Neural progenitor cell (in vitro differentiated cells): ENCODE results near the gene NCEH1. TPM values are rescaled to one million over a fixed set of nuclear protein-coding genes. Genes with fewer than 3 reads are reported as not detected.

ENCODE experiments used
- DNase-seq: peaks from one replicate; pipeline ENCODE4 v3.0.0-alpha.2; 2016; ENCODE audit warnings: low spot score
- H2AFZ ChIP-seq: fragments of 200-600 bp; sonication (generic); replicated peaks from 2 replicates; pipeline ENCODE4 v1.6.1; 2016; ENCODE audit warnings: antibody characterized with exemption
- H3F3A ChIP-seq: fragments of 200-600 bp; sonication (generic); 2 replicates; pipeline ENCODE4 v1.6.1; 2016; ENCODE audit warnings: antibody characterized with exemption, low read depth
- H3K27ac ChIP-seq: fragments of 200-600 bp; sonication (generic); 2 replicates; pipeline ENCODE4 v1.5.1; 2016; ENCODE audit warnings: mild to moderate bottlenecking
- H3K27me3 ChIP-seq: fragments of 200-600 bp; sonication (generic); 2 replicates; pipeline ENCODE4 v1.6.1; 2016; ENCODE audit warnings: mild to moderate bottlenecking, moderate library complexity
- H3K36me3 ChIP-seq: fragments of 200-600 bp; sonication (generic); 2 replicates; pipeline ENCODE4 v1.5.1; 2016
- H3K4me1 ChIP-seq: fragments of 200-600 bp; sonication (generic); 2 replicates; pipeline ENCODE4 v1.6.1; 2016; ENCODE audit warnings: mixed run types
- H3K4me2 ChIP-seq: fragments of 200-600 bp; sonication (generic); 2 replicates; pipeline ENCODE4 v1.6.1; 2016
- H3K4me3 ChIP-seq: fragments of 200-600 bp; sonication (generic); 2 replicates; pipeline ENCODE4 v1.5.1; 2016
- H3K79me2 ChIP-seq: fragments of 200-600 bp; sonication (generic); 2 replicates; pipeline ENCODE4 v1.6.1; 2016; ENCODE audit warnings: low read depth
- H3K9ac ChIP-seq: fragments of 200-600 bp; sonication (generic); 2 replicates; pipeline ENCODE4 v1.6.1; 2016
- H3K9me3 ChIP-seq: fragments of 200-600 bp; sonication (generic); 2 replicates; pipeline ENCODE4 v1.5.1; 2016; ENCODE audit warnings: low read depth
- H4K20me1 ChIP-seq: fragments of 200-600 bp; sonication (generic); 2 replicates; pipeline ENCODE4 v1.6.1; 2016; ENCODE audit warnings: low read depth
- H3K27ac Mint-ChIP-seq: 3 replicates; pipeline ENCODE4 v1.8.0; 2021; ENCODE audit warnings: mixed read lengths
- H3K27me3 Mint-ChIP-seq: 2 replicates; pipeline ENCODE4 v1.8.0; 2022; ENCODE audit warnings: low read depth, mild to moderate bottlenecking, inconsistent platforms, moderate library complexity, mixed read lengths; ENCODE audit not compliant: insufficient read depth
- H3K36me3 Mint-ChIP-seq: 3 replicates; pipeline ENCODE4 v1.8.0; 2021; ENCODE audit warnings: mixed read lengths
- H3K4me1 Mint-ChIP-seq: 3 replicates; pipeline ENCODE4 v1.8.0; 2021; ENCODE audit warnings: mixed read lengths
- H3K4me3 Mint-ChIP-seq: 3 replicates; pipeline ENCODE4 v1.8.0; 2021; ENCODE audit warnings: mild to moderate bottlenecking, moderate library complexity, mixed read lengths
- H3K9me3 Mint-ChIP-seq: 3 replicates; pipeline ENCODE4 v1.8.0; 2020; ENCODE audit warnings: mixed read lengths
- CTCF ChIP-seq: fragments of 200-600 bp; sonication (generic); IDR thresholded peaks from 2 replicates; pipeline ENCODE4 v1.5.1; 2017; ENCODE audit warnings: antibody characterized with exemption, mild to moderate bottlenecking
- EZH2 ChIP-seq: fragments of 200-600 bp; sonication (generic); IDR thresholded peaks from 2 replicates; pipeline ENCODE4 v1.6.1; 2017; ENCODE audit warnings: antibody characterized with exemption, mild to moderate bottlenecking, moderate library complexity
- EZH2phosphoT487 ChIP-seq: fragments of 200-600 bp; sonication (generic); IDR thresholded peaks from 2 replicates; pipeline ENCODE4 v1.6.1; 2017; ENCODE audit warnings: antibody characterized with exemption
- total RNA-seq: library from RNA; depleted of rRNA; stranded (reverse); fragments of >200 nt; gene quantifications from 2 replicates; pipeline ENCODE4 v1.2.3, GENCODE V29; 2015; ENCODE audit warnings: low replicate concordance

NCEH1 gene
- total RNA-seq, 1 donor from 2014 or later, result 7.7 TPM

- no peaks in the 10 kb centered on the region for H3F3A ChIP-seq
- H3K9ac ChIP-seq, result no peak overlapping the region
- no peaks in the 10 kb centered on the region for H4K20me1 ChIP-seq
- H3K4me2 ChIP-seq, result no peak overlapping the region
- Mint-ChIP-seq H3K4me3 (no peak overlapping the region), H3K27me3 (peaks cover 2% of the 10 kb centered on the region), H3K4me1 (peaks cover 3% of the 10 kb centered on the region), H3K36me3 (no peaks in the 10 kb centered on the region), H3K9me3 (no peaks in the 10 kb centered on the region), H3K27ac (no peak overlapping the region)
- no peak overlapping the region for H3K27ac ChIP-seq
- H3K27me3 ChIP-seq, result no peaks in the 10 kb centered on the region
- no peaks in the 10 kb centered on the region for H3K4me1 ChIP-seq
- no peaks in the 10 kb centered on the region for H3K9me3 ChIP-seq
- no peak overlapping the region for H2AFZ ChIP-seq
- DNase-seq, result no peak
- TF ChIP-seq EZH2, result no peak
- TF ChIP-seq EZH2phosphoT487, result no peak
- peaks cover 3% of the 10 kb centered on the region for H3K79me2 ChIP-seq
- no peaks in the 10 kb centered on the region for H3K36me3 ChIP-seq
- no peak overlapping the region for H3K4me3 ChIP-seq
These were observed 19.9 kb downstream of the NCEH1 start for GRCh38 chr3:172690936-172691335.

GRCh38 chr3:172688588-172688987 lies 22.3 kb downstream of the NCEH1 start:
- Histone ChIP-seq H3K27me3 (no peaks in the 10 kb centered on the region), H3K4me3 (no peak overlapping the region), H3K4me2 (no peak overlapping the region), H2AFZ (no peak overlapping the region), H4K20me1 (no peaks in the 10 kb centered on the region), H3K9me3 (no peaks in the 10 kb centered on the region), H3K4me1 (peaks cover 4% of the 10 kb centered on the region), H3K9ac (no peak overlapping the region), H3K79me2 (no peaks in the 10 kb centered on the region), H3F3A (no peaks in the 10 kb centered on the region), H3K36me3 (no peaks in the 10 kb centered on the region), H3K27ac (no peak overlapping the region)
- no peak overlapping the region for H3K27ac Mint-ChIP-seq
- peaks cover 6% of the 10 kb centered on the region for H3K4me1 Mint-ChIP-seq
- H3K36me3 Mint-ChIP-seq, result no peaks in the 10 kb centered on the region
- H3K4me3 Mint-ChIP-seq, result no peak overlapping the region
- H3K9me3 Mint-ChIP-seq, result no peaks in the 10 kb centered on the region
- peaks cover 2% of the 10 kb centered on the region for H3K27me3 Mint-ChIP-seq
- TF ChIP-seq CTCF (no peak), EZH2phosphoT487 (no peak), EZH2 (no peak)
- no peak for DNase-seq

- H3K4me2 ChIP-seq, result no peak overlapping the region
- H3K79me2 ChIP-seq, result no peaks in the 10 kb centered on the region
- peaks cover 4% of the 10 kb centered on the region for H3K4me1 ChIP-seq
- no peak overlapping the region for H3K9ac ChIP-seq
- no peaks in the 10 kb centered on the region for H4K20me1 ChIP-seq
- H3K4me3 ChIP-seq, result no peak overlapping the region
- no peaks in the 10 kb centered on the region for H3K9me3 ChIP-seq
- H3F3A ChIP-seq, result no peaks in the 10 kb centered on the region
- H3K36me3 Mint-ChIP-seq, result no peaks in the 10 kb centered on the region
- no peak overlapping the region for H3K4me3 Mint-ChIP-seq
- H3K27me3 ChIP-seq, result no peaks in the 10 kb centered on the region
- no peak overlapping the region for H3K27ac ChIP-seq
- H3K4me1 Mint-ChIP-seq, result peaks cover 2% of the 10 kb centered on the region
- peaks cover 2% of the 10 kb centered on the region for H3K27me3 Mint-ChIP-seq
- no peak overlapping the region for H2AFZ ChIP-seq
- H3K9me3 Mint-ChIP-seq, result no peaks in the 10 kb centered on the region
- TF ChIP-seq CTCF (no peak), EZH2phosphoT487 (no peak), EZH2 (no peak)
- no peaks in the 10 kb centered on the region for H3K36me3 ChIP-seq
- no peak for DNase-seq
- H3K27ac Mint-ChIP-seq, result no peak overlapping the region
These were observed 23.4 kb downstream of the NCEH1 start for GRCh38 chr3:172687501-172687900.

GRCh38 chr3:172685331-172686214 lies 25.3 kb downstream of the NCEH1 start:
- no peak overlapping the region for H3K4me2 ChIP-seq
- H3K27me3 ChIP-seq, result no peaks in the 10 kb centered on the region
- no peaks in the 10 kb centered on the region for H3K27me3 Mint-ChIP-seq
- TF ChIP-seq EZH2phosphoT487 (no peak), EZH2 (no peak)
- no peak for DNase-seq
- H3F3A ChIP-seq, result no peaks in the 10 kb centered on the region
- H3K9ac ChIP-seq, result no peak overlapping the region
- peaks cover 2% of the 10 kb centered on the region for H3K4me1 Mint-ChIP-seq
- no peak overlapping the region for H3K27ac Mint-ChIP-seq
- no peaks in the 10 kb centered on the region for H3K9me3 Mint-ChIP-seq
- no peaks in the 10 kb centered on the region for H3K9me3 ChIP-seq
- H3K27ac ChIP-seq, result no peak overlapping the region
- H4K20me1 ChIP-seq, result no peaks in the 10 kb centered on the region
- H3K4me3 ChIP-seq, result no peak overlapping the region
- no peak overlapping the region for H3K4me3 Mint-ChIP-seq
- peaks cover 4% of the 10 kb centered on the region for H3K4me1 ChIP-seq
- no peaks in the 10 kb centered on the region for H3K36me3 ChIP-seq
- no peaks in the 10 kb centered on the region for H3K79me2 ChIP-seq
- H3K36me3 Mint-ChIP-seq, result no peaks in the 10 kb centered on the region
- H2AFZ ChIP-seq, result no peak overlapping the region
